HG02840 (cell line): Measurements from ENCODE around the gene P2RY11.

Experiments
- ATAC-seq: cut with Tn5 transposase; IDR thresholded peaks from one replicate; pipeline ENCODE4 v1.9.1; 2021; ENCODE audit warnings: mild to moderate bottlenecking, moderate library complexity, moderate number of reproducible peaks; ENCODE audit not compliant: unreplicated experiment, low FRiP score

Gene P2RY11

GRCh38 chr19:10092648-10093294, 18.7 kb upstream of the P2RY11 start:
- ATAC-seq, result no peak

DNA sequence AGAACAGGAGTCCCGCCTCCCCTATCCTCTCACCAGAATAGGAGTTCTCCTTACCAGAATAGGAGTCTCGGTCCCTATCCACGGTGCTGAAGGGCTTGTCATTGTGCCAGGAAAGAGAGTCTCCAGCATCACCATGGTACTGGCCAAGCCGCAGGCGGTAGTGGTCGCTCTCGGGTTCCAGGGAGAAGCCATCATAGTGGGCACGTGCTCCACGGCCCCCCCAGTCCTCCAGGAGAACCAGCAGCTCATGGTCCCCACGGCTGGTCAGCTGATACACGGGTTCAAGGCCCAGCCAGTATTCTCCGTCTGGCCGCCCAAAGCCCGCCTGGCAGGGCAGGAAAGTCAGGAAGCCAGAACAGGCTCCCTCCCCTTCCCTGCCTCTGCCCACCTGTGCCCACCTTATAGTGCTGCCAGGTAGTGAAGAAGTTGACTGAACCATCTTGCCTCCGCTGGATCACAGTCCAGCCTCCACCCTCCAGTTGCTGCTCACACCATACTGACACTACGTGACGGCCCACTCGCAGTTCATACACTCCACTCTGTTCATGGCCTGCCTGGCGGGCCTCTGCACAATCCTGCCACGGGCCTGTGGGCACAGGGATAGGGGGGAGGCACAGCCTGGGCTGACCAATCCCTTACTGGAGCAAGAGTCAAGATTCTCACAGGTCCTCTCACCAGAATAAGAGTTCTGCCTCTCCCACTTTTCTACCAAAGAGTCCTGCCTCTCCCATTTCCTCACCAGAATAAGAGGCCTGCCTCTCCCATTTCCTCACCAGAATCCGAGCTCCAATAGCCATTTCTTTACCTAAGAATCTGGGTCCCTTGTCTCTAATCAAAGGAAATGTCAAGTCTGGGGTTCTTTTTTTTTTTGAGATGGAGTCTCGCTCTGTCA, 18.0 kb upstream of the P2RY11 start:
- ATAC-seq, result no peak

DNA sequence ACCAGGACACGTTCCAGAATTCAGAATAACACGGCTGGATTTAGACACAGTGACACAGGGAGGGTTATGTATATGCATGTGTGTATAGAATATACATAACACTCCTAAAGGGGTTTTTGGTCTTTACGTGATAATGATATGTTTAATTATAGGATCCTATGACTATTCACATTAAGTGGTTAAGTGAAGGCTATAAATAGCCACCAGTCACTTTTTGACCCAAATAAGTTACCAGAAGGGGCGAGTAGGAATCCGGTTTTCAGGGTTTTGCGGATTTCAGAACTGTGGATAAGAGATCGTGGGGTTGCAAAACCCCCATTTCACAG, 15.9 kb upstream of the P2RY11 start:
- ATAC-seq, result peak; percentile 3

- ATAC-seq, result peak; percentile 67
These were observed 15.4 kb upstream of the P2RY11 start for GRCh38 chr19:10095948-10096614.

DNA sequence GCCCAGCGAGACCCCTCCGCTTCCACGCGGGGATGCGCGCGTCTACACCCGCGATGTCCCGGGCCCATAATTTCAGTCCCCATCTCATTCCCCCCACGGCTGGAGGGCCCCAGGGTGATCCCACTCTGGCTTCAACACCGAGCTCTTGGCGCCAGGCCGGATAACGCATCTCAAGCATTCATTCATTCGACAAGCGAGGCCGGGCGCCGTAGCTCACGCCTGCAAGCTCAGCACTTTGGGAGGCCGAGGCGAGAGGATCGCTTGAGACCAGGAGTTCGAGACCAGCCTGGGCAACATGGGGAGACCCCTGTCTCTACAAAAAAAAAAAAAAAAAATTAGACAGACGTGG, 14.9 kb upstream of the P2RY11 start:
- ATAC-seq, result no peak

- ATAC-seq, result no peak
These were observed 11.2 kb upstream of the P2RY11 start for GRCh38 chr19:10100163-10100785.

DNA sequence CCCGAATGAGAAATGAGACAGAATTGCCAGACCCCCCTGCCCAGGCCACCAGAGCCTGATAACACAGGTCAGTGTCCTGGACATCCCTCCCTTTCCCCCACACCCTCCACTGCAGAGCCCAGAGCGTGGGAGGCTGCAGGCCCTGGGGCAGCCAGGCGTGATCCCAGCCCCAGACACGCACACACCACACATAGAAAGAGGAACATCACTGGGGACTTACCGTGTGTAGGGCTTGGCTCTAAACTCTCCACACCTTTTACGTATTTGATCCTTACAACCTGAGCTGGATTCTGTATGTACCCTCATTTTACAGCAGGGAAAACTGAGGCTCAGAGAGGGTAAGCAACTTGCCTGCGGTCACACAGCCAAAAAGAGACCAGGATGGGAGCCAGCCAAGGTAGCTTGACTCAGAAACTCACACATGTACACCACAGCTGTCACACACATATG, 8.7 kb upstream of the P2RY11 start:
- peak; percentile 21 for ATAC-seq

DNA sequence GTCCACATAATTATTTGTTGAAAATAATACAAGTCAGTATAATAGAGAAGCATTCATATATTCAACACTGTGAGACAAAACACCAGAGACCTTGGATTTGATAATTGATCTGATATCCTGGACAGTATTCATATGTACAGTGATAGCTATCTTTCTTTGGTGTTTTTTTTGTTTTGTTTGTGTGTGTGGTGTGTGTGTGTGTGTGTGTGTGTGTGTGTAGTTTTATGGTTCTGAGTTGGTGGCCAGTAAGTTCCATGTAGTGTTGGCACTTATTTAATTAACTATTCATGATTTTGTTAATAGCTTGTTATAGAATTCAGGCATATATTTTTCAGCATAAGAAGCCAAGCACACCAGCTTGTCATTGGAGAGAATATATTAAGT, 7.4 kb upstream of the P2RY11 start:
- no peak for ATAC-seq

- ATAC-seq, result peak; percentile 35
These were observed 6.6 kb upstream of the P2RY11 start for GRCh38 chr19:10104665-10105508.

GRCh38 chr19:10105509-10106099, 5.9 kb upstream of the P2RY11 start:
- peak; percentile 26 for ATAC-seq

- ATAC-seq, result peak; percentile 42
These were observed 5.2 kb upstream of the P2RY11 start, which contains the start of gene PPAN for GRCh38 chr19:10106100-10106936. Gene PPAN, plus strand, starts transcription at chr19:10106362. Its CDS starts 33 bp downstream, at chr19:10106395.

- ATAC-seq, result no peak
These were observed 4.2 kb upstream of the P2RY11 start for GRCh38 chr19:10107254-10107653.

DNA sequence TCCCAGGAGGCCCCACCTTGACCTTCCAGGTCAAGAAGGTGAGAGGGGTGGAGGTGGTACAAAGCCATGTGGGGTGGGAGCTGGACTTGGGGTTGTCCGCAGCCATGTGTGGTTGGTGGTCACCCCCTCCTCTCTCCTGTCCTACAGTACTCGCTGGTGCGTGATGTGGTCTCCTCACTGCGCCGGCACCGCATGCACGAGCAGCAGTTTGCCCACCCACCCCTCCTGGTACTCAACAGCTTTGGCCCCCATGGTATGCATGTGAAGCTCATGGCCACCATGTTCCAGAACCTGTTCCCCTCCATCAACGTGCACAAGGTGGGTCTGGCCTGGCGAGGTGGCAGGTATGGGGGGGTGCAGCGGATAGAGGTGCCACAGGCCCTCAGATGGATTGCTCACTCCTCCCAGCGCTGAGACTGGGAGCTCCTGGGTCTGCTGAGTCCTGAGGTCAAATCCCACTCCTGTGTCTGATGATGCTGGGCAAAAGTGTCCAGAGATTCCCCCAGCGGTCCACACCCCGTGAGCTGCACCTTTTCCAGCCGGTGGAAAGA, 3.6 kb upstream of the P2RY11 start:
- ATAC-seq, result no peak

DNA sequence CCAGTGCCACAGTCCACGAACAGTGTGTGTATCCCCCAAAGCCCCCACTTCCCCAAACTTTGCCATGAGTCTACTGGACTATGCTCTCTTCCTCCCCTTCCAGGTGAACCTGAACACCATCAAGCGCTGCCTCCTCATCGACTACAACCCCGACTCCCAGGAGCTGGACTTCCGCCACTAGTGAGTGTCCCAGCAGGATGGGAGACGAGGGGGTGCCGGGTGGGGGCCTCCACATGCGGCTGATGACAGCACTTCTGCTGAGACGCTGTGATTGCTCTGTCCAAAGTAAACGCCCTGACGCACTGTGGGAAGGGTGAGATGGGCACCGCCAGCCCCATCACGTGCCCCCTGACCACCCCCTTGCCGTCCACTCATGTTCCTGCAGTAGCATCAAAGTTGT, 2.0 kb upstream of the P2RY11 start:
- no peak for ATAC-seq

- no peak for ATAC-seq
These were observed 1.2 kb upstream of the P2RY11 start for GRCh38 chr19:10110076-10110971.

DNA sequence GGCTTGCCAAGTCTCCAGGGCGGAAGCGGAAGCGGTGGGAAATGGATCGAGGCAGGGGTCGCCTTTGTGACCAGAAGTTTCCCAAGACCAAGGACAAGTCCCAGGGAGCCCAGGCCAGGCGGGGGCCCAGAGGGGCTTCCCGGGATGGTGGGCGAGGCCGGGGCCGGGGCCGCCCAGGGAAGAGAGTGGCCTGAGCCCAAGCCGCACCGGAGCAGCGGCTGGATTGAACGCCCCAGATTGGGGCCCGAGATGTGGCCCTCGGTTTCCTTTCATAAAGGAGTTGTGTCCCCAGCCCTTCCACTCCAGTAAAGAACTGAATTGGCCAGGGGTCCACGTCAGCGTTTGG, 548 bp upstream of the P2RY11 start:
- ATAC-seq, result no peak

DNA sequence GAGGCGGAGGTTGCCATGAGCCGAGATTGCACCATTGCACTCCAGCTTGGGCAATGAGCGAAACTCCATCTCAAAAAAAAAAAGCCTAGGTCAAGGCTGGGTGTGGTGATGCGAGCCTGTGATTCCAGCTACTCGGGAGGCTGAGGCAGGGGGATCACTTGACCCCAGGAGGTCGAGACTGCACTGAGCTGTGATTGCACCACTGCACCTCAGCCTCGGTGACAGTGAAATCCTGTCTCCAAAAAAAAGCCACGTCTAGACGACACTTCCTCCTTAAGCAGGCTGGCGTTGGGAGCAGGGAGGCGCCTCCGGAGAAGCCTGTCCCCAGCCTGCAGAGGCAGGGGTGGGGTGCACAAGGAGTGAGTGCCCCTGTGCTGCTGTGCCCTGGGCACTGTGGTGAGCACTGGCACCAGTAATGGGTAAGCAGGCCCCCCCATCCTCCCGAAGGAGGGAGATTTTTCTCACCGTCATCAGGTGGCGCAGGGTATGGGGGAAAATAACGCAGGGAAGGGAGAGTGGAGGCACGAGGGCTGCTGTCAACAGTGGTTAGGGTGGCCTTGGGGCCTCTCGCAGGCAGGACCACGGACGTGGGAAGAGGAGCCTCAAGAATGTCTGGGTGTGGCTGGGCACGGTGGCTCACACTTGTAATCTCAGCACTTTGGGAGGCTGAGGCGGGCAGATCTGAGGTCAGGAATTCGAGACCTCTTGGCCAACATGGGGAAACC, 706 bp downstream of the P2RY11 start:
- no peak for ATAC-seq
